ENCODE results near the gene XPC.

Gene XPC

DNA sequence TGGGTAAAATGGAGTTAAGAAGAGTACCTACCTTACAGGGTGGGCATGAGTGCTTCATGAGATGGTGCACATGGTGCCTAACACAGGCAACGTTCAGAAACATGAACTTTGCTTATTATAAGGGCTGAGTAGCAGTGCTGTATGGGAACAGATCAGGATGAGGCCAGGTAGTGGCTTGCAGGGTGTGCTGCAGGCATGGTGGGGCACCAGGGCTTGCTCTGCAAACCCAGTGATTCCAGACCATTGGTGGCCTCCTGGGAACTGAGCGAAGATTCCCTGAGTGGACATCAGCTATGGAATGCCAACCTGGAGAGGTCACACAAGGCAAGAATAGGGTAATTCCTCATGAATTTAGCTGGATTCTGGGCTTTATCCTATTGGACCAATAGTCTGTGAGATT is 37.7 kb downstream of the XPC start:
- POLR2A ChIA-PET, result interaction anchor here (1.2 kb wide), 1 partner anchor 15 kb away, joined by 11 read pairs; the partner anchor contains the start of genes CHCHD4 and TMEM43
- CTCF ChIA-PET, result no interaction called here

DNA sequence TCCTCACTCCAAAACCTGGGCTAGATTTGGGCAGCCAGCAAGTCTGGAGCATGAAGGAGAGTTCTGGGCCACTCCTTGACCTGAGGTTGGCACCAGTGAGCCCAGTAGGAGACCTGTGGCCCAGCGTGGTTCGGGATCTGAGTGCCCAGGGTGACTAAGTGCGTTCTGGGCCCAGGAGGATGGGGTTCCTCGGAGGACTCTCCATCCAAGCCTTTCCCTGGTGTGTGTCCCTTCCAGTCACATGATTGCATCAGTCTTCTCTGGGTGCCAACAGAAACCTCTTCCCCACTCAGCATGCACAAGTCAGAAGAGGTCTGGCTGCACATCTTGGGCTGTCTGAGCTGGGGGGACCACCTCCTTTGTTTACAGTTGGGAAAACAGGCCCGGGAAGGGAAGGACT is 38.6 kb downstream of the XPC start:
- no peak overlapping the region for H3K4me3 ChIP-seq (ENCODE audit: low read depth, low read length)
- TF ChIP-seq, protein P1, sequence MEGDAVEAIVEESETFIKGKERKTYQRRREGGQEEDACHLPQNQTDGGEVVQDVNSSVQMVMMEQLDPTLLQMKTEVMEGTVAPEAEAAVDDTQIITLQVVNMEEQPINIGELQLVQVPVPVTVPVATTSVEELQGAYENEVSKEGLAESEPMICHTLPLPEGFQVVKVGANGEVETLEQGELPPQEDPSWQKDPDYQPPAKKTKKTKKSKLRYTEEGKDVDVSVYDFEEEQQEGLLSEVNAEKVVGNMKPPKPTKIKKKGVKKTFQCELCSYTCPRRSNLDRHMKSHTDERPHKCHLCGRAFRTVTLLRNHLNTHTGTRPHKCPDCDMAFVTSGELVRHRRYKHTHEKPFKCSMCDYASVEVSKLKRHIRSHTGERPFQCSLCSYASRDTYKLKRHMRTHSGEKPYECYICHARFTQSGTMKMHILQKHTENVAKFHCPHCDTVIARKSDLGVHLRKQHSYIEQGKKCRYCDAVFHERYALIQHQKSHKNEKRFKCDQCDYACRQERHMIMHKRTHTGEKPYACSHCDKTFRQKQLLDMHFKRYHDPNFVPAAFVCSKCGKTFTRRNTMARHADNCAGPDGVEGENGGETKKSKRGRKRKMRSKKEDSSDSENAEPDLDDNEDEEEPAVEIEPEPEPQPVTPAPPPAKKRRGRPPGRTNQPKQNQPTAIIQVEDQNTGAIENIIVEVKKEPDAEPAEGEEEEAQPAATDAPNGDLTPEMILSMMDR (IDR thresholded peaks at IDR 0.05; ENCODE audit: insufficient read depth, low read length, missing control alignments), result no peak
- ChIA-PET CTCF (interaction anchor here (1.1 kb wide), 1 partner anchor 15 kb away, joined by 4 read pairs; the partner anchor contains the start of genes CHCHD4 and TMEM43), POLR2A (interaction anchor here (0.7 to 2.6 kb wide), 2 partner anchors 14 to 15 kb away, joined by 3 to 10 read pairs; partner anchors contain the start of genes CHCHD4 and TMEM43)
- DNase-seq (ENCODE audit: low read depth, low spot score), result no peak

More for the DNA sequence above, 37.7 kb downstream of the XPC start:
- H3K4me3 ChIP-seq (ENCODE audit: low read depth, low read length), result no peak overlapping the region
- DNase-seq (ENCODE audit: low read depth, low spot score), result no peak
- TF ChIP-seq, protein P1 (IDR thresholded peaks at IDR 0.05; ENCODE audit: insufficient read depth, low read length, missing control alignments), result no peak

DNA sequence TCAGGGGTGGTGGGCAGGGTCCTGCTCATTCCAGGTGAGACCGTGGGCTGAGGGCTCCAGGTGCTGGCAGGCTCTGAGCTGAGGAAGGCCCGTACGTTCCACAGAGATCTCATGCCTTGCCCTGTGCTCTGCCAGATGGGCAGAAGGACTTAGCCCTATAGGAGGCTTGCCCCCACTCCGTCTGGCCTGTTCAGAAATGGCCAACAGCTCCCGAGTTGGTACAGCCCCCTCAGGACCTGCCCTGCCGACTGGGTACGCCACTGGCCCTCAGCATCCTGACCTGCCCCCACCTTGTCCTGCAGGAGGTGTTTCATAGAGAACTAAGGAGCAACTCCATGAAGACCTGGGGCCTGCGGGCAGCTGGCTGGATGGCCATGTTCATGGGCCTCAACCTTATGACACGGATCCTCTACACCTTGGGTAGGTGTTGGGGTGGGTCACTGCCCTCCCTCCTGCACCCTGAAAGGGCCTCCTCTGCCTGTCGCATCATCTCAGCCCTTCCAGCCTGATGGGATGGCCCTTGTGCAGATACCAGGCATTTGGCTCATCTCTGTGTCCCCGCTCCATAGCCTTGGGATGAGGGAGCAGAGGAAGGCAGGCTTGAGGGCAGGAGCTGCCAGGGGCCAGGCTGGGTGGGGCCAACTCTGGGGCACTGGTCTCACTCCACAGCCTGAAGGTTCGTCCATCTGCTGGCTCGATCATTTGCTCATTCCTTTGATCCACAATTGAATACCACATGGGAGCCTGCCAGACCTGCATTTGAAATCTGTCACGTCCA is 39.3 kb downstream of the XPC start:
- ChIA-PET POLR2A (interaction anchor here (2.6 kb wide), 1 partner anchor 13 kb away, joined by 10 read pairs; no protein-coding TSS in a partner anchor), CTCF (interaction anchor here (0.9 to 1.4 kb wide), 3 partner anchors 14 to 64 kb away, joined by 3 to 4 read pairs (median 4); partner anchors contain the start of genes CHCHD4 and TMEM43)
- TF ChIP-seq, protein P1 (IDR thresholded peaks at IDR 0.05; ENCODE audit: insufficient read depth, low read length, missing control alignments), result no peak
- DNase-seq (ENCODE audit: low read depth, low spot score), result no peak
- no peak overlapping the region for H3K4me3 ChIP-seq (ENCODE audit: low read depth, low read length)

DNA sequence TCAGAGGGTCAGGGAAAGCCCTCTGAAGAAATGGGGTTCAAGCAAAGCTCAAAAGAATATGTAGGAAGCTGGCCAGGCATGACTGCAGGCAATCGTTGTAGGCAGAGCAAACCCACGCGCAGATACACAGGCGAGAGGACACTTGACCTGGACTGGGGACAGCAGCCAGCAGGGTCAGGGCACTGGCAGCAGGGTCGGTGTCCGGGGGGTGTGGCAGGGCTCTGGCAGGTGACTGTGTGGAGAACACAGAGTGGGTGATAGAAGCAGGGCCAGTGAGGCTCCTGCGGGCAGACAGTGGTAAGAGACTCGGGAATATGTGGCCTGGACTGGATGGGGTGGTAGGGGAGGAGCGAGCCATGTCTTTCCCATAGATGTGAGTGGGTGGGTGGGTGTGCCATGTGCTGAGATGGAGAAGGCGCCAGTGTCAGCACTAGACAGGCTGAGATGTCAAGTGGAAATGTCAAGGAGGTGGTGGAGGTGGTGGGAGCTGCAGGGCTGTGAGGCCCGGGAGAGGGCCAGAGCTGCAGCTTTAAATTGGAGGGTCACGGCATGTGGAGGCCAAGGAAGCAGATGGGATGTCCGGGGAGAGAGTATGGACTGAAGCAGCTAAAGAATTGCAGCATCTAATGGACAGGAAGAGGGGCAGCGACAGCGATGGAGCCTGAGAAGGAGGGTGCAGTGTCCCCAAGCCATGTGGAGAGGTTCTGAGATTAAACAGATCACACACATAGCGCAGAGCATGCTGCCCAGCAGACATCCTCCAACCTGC is 40.1 kb downstream of the XPC start:
- ChIA-PET POLR2A (interaction anchor here (1.4 to 2.6 kb wide), 2 partner anchors 12 to 14 kb away, joined by 7 to 10 read pairs; partner anchors contain the start of genes CHCHD4 and TMEM43), CTCF (interaction anchor here (0.9 to 1.4 kb wide), 2 partner anchors 32 to 65 kb away, joined by 3 to 4 read pairs; no protein-coding TSS in a partner anchor)
- TF ChIP-seq, protein P1 (IDR thresholded peaks at IDR 0.05; ENCODE audit: insufficient read depth, low read length, missing control alignments), result no peak
- DNase-seq (ENCODE audit: low read depth, low spot score), result no peak
- no peak overlapping the region for H3K4me3 ChIP-seq (ENCODE audit: low read depth, low read length)

DNA sequence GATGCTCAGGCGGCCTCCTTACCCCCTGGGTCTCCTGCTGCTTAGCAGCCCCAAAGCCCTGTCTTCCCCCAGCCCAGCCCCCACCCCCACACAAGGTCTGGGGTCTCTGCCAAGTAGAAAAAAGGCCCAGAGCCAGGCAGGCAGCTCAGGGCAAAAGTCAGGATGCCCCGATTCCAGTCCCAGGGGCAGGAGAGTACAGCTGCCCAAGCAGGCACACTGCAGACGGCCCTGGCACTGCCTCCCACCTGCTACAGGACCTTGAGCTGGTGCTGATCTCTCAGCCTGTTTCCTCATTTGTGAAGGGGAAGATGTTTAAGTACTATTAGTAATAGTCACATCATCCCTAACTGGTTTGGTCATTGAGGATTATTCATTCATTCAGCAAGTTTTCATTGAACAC is 41.0 kb downstream of the XPC start:
- TF ChIP-seq, protein P1 (IDR thresholded peaks at IDR 0.05; ENCODE audit: insufficient read depth, low read length, missing control alignments), result no peak
- POLR2A ChIA-PET, result interaction anchor here (1.4 to 2.6 kb wide), 2 partner anchors 12 to 13 kb away, joined by 7 to 10 read pairs; partner anchors contain the start of genes CHCHD4 and TMEM43
- CTCF ChIA-PET, result no interaction called here
- no peak overlapping the region for H3K4me3 ChIP-seq (ENCODE audit: low read depth, low read length)
- no peak for DNase-seq (ENCODE audit: low read depth, low spot score)
